HCT116 (cell line): ENCODE measurements around the gene PSTPIP2. TPM values are rescaled to one million over a fixed set of nuclear protein-coding genes. Genes with fewer than 3 reads are reported as not detected.

Source experiments
- ATAC-seq: fragments of 200-7000 bp; cut with Tn5 transposase; 2 replicates; pipeline ENCODE4 v1.9.1; 2020; ENCODE audit warnings: mild to moderate bottlenecking, moderate library complexity
- BruUV-seq: library from RNA; stranded (reverse); fragments of 400-500 nt; replicated peaks from 2 replicates; lab custom pipeline; 2021; lab: Mats Ljungman, UMichigan
- CTCF ChIA-PET: fragments of 300-600 bp; sonication (Branson Sonifier 250); formaldehyde crosslinking; loops from one replicate; lab custom pipeline; 2021; ENCODE audit warnings: antibody characterized with exemption; lab: Charles Lee
- POLR2A ChIA-PET: fragments of 300-600, 350-600 bp; sonication (Branson Sonifier 250); formaldehyde crosslinking; loops from one replicate; lab custom pipeline; 2021; ENCODE audit warnings: antibody characterized with exemption; lab: Charles Lee
- RAD21 ChIA-PET, 2 experiments: fragments of 300-600 bp; sonication (Branson Sonifier 250); formaldehyde crosslinking; loops; one replicate each; lab custom pipeline; 2023; ENCODE audit warnings: low total read pairs in 2 of 2; ENCODE audit not compliant: uncharacterized antibody in 2 of 2, unreplicated experiment in 2 of 2, low non-redundant PET in 1 of 2; lab: Charles Lee
- DNase-seq: peaks from one replicate; pipeline ENCODE4 v3.0.0-alpha.2; 2010; ENCODE audit warnings: low read depth, low spot score
- H2AFZ ChIP-seq: fragments of 200-600 bp; shearing (Covaris generic), sonication (generic); 2 replicates; pipeline ENCODE4 v1.6.1; 2017; ENCODE audit warnings: low read depth, mixed run types, mixed read lengths, antibody characterized with exemption, low read length; ENCODE audit not compliant: poor library complexity, severe bottlenecking
- H3K27ac ChIP-seq: 2 replicates; pipeline ENCODE4 v1.5.1; 2012; ENCODE audit warnings: low read depth, low read length
- H3K27me3 ChIP-seq: fragments of 200-600 bp; sonication (generic); 2 replicates; pipeline ENCODE4 v1.6.1; 2016; ENCODE audit warnings: mixed run types, low read length, mixed read lengths; ENCODE audit not compliant: insufficient read depth
- H3K36me3 ChIP-seq, 2 experiments: fragments of 200-500 bp in 1 of 2; fragments of 200-600 bp in 1 of 2; sonication (Bioruptor generic) in 1 of 2; sonication (generic) in 1 of 2; 2 replicates each; pipeline versions ENCODE4 v1.5.1 to v1.6.1; 2014 to 2016; ENCODE audit warnings: low read length in 2 of 2, inconsistent platforms in 1 of 2, mixed read lengths in 1 of 2, mixed run types in 1 of 2; ENCODE audit not compliant: insufficient read depth in 2 of 2, control insufficient read depth in 1 of 2
- H3K4me1 ChIP-seq, 2 experiments: fragments of 200-600 bp in 1 of 2; sonication (generic) in 1 of 2; 2 replicates each; pipeline versions ENCODE4 v1.5.1 to v1.6.1; 2012 to 2017; ENCODE audit warnings: low read length in 2 of 2, inconsistent platforms in 1 of 2, mild to moderate bottlenecking in 1 of 2, mixed read lengths in 1 of 2, mixed run types in 1 of 2, moderate library complexity in 1 of 2; ENCODE audit not compliant: insufficient read depth in 2 of 2, control insufficient read depth in 1 of 2
- H3K4me2 ChIP-seq: fragments of 200-600 bp; sonication (generic); 2 replicates; pipeline ENCODE4 v1.6.1; 2017; ENCODE audit warnings: mixed run types, low read length, mixed read lengths
- H3K4me3 ChIP-seq, 2 experiments: fragments of 200-600 bp in 1 of 2; sonication (generic) in 1 of 2; replicated peaks in 1 of 2; 2 replicates each; pipeline ENCODE4 v1.5.1; 2011 to 2016; ENCODE audit warnings: low read length in 2 of 2, control low read depth in 1 of 2, low read depth in 1 of 2, mild to moderate bottlenecking in 1 of 2, mixed read lengths in 1 of 2, mixed run types in 1 of 2
- H3K79me2 ChIP-seq: fragments of 200-600 bp; sonication (generic); 2 replicates; pipeline ENCODE4 v1.6.1; 2017; ENCODE audit warnings: mild to moderate bottlenecking, mixed run types, low read length, moderate library complexity, mixed read lengths; ENCODE audit not compliant: insufficient read depth
- H3K9ac ChIP-seq: fragments of 200-600 bp; sonication (generic); 2 replicates; pipeline ENCODE4 v1.6.1; 2016; ENCODE audit warnings: low read length, mixed read lengths
- H3K9me2 ChIP-seq: fragments of 200-600 bp; sonication (generic), shearing (Covaris generic); 2 replicates; pipeline ENCODE4 v1.6.1; 2017; ENCODE audit warnings: mixed run types, mild to moderate bottlenecking, moderate library complexity; ENCODE audit not compliant: insufficient read depth
- H3K9me3 ChIP-seq, 2 experiments: fragments of 200-500 bp in 1 of 2; fragments of 200-600 bp in 1 of 2; sonication (Bioruptor generic) in 1 of 2; sonication (generic) in 1 of 2; 2 replicates each; pipeline ENCODE4 v1.6.1; 2014 to 2017; ENCODE audit warnings: low read length in 2 of 2, mixed read lengths in 2 of 2, inconsistent platforms in 1 of 2, low read depth in 1 of 2, mild to moderate bottlenecking in 1 of 2, mixed run types in 1 of 2, moderate library complexity in 1 of 2; ENCODE audit not compliant: control insufficient read depth in 1 of 2, insufficient read depth in 1 of 2
- H4K20me1 ChIP-seq: fragments of 200-600 bp; sonication (generic), shearing (Covaris generic); 2 replicates; pipeline ENCODE4 v1.6.1; 2017; ENCODE audit warnings: mixed run types, mild to moderate bottlenecking, moderate library complexity; ENCODE audit not compliant: insufficient read depth
- CEBPB ChIP-seq: IDR thresholded peaks from 2 replicates; pipeline ENCODE4 v1.6.1; 2012; ENCODE audit warnings: low read depth
- MAX ChIP-seq: IDR thresholded peaks from 2 replicates; pipeline ENCODE4 v1.6.1; 2012
- POLR2AphosphoS5 ChIP-seq: IDR thresholded peaks from 2 replicates; pipeline ENCODE4 v1.6.1; 2011; ENCODE audit warnings: mild to moderate bottlenecking, low read depth, low read length, moderate library complexity
- ZBTB33 ChIP-seq: IDR thresholded peaks from 2 replicates; pipeline ENCODE4 v1.6.1; 2011; ENCODE audit warnings: mild to moderate bottlenecking, low read length, moderate library complexity; ENCODE audit not compliant: insufficient replicate concordance; ENCODE audit errors: extremely low read depth
- ZFX ChIP-seq: fragments of 450-650 bp; IDR thresholded peaks from 2 replicates; pipeline ENCODE4 v1.6.1; 2017
- intact Hi-C: fragments of 100-400 bp; cut with micrococcal nuclease; formaldehyde crosslinking; loops from 2 replicates; pipeline ENCODE4 v1.10.0; 2022
- total RNA-seq: library from RNA; stranded (reverse); gene quantifications from one replicate; pipeline ENCODE4 v1.2.1, GENCODE V29; 2021; ENCODE audit not compliant: unreplicated experiment

Gene PSTPIP2
- total RNA-seq, 1 experiment from 2014 or later: 20.0 TPM

- CTCF ChIA-PET: no interaction called here
- no peak for ATAC-seq
Observed at GRCh38 chr18:45957100-45957499, 115.0 kb downstream of the PSTPIP2 start.

More at GRCh38 chr18:45957100-45957499, 115.0 kb downstream of the PSTPIP2 start:
- POLR2A ChIA-PET: interaction anchor here (0.6 kb wide), 1 partner anchor 141 kb away, joined by 3 read pairs; no protein-coding TSS in a partner anchor
- no TSS peak for BruUV-seq
- DNase-seq: no peak
- H2AFZ ChIP-seq: no peak overlapping the region
- peaks cover 4 to 30% of the 10 kb centered on the region in 2 experiments; a peak in 3 of 4 replicates for H3K4me1 ChIP-seq
- RAD21 ChIA-PET: no interaction called here
- TF ChIP-seq ZFX: no peak
- TF ChIP-seq ZBTB33: no peak
- TF ChIP-seq MAX: no peak
- no peak for TF ChIP-seq POLR2AphosphoS5
- TF ChIP-seq CEBPB: no peak
- TF ChIP-seq, all 23 proteins: peak for 0
- H3K4me2 ChIP-seq: no peak overlapping the region
- no peaks in the 10 kb centered on the region for H3K9me2 ChIP-seq
- peaks cover 11 to 17% of the 10 kb centered on the region in 2 experiments for H3K36me3 ChIP-seq
- H3K4me3 ChIP-seq: no peak overlapping the region
- H3K27me3 ChIP-seq: no peaks in the 10 kb centered on the region
- H4K20me1 ChIP-seq: no peaks in the 10 kb centered on the region
- intact Hi-C loops: no loop called here
- peaks cover 4% of the 10 kb centered on the region; the same call in 1 of the 2 replicates for H3K79me2 ChIP-seq
- no peak overlapping the region for H3K27ac ChIP-seq
- H3K9ac ChIP-seq: no peak overlapping the region
- no peaks in the 10 kb centered on the region for H3K9me3 ChIP-seq
